ENCODE data around the gene OR6B3. TPM values are rescaled to one million over a fixed set of nuclear protein-coding genes. Genes with fewer than 3 reads are reported as not detected.
A peak's percentile ranks its signal among the peaks of the same experiment; 100 is the strongest.

OR6B3 gene
- total and polyA plus RNA-seq, 9 of the 15 experiments (the other 6 are each of a cell fraction or from before 2014, with no cell fraction given) = not detected

DNA sequence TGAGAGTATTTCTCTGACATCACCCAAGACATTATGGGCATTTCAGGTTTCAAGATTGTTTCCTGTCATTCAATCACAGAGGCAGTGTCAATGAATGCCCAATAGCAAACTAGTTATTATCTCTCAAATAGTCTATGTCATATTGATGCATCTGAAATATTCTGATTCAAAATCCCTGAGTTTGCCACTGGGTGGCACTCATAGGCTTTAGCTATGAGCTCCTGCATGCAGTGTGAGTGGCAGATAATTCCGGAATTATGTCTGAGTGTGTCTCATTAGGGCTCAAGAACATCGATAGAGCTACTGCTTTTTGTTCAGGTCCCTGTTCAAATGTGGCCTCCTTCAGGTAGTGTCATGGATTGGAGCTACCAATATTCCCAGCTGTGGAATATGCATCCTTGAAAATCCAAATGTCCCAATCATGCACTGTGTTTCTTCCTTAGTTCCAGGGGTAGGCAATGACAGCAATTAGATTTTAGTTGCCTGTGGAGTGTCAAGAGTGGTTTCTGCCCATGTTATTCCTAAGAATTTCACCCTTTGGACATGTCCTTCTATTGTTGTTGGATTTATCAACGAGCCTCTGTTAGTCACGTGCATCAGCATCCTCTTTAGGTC, 7.8 kb upstream of the OR6B3 start (continued):
- TF ChIP-seq, protein P1, sequence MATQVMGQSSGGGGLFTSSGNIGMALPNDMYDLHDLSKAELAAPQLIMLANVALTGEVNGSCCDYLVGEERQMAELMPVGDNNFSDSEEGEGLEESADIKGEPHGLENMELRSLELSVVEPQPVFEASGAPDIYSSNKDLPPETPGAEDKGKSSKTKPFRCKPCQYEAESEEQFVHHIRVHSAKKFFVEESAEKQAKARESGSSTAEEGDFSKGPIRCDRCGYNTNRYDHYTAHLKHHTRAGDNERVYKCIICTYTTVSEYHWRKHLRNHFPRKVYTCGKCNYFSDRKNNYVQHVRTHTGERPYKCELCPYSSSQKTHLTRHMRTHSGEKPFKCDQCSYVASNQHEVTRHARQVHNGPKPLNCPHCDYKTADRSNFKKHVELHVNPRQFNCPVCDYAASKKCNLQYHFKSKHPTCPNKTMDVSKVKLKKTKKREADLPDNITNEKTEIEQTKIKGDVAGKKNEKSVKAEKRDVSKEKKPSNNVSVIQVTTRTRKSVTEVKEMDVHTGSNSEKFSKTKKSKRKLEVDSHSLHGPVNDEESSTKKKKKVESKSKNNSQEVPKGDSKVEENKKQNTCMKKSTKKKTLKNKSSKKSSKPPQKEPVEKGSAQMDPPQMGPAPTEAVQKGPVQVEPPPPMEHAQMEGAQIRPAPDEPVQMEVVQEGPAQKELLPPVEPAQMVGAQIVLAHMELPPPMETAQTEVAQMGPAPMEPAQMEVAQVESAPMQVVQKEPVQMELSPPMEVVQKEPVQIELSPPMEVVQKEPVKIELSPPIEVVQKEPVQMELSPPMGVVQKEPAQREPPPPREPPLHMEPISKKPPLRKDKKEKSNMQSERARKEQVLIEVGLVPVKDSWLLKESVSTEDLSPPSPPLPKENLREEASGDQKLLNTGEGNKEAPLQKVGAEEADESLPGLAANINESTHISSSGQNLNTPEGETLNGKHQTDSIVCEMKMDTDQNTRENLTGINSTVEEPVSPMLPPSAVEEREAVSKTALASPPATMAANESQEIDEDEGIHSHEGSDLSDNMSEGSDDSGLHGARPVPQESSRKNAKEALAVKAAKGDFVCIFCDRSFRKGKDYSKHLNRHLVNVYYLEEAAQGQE (IDR thresholded peaks at IDR 0.05; ENCODE audit: borderline replicate concordance) = peak; percentile 57
- TF ChIP-seq, protein P1 (CRISPR knock-in tag; IDR thresholded peaks at IDR 0.05; ENCODE audit: low read depth) = no peak
- TF ChIP-seq, protein P2, sequence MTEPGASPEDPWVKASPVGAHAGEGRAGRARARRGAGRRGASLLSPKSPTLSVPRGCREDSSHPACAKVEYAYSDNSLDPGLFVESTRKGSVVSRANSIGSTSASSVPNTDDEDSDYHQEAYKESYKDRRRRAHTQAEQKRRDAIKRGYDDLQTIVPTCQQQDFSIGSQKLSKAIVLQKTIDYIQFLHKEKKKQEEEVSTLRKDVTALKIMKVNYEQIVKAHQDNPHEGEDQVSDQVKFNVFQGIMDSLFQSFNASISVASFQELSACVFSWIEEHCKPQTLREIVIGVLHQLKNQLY (CRISPR knock-in tag; conservative IDR thresholded peaks at IDR 0.05) = no peak
- TF ChIP-seq, protein P3, sequence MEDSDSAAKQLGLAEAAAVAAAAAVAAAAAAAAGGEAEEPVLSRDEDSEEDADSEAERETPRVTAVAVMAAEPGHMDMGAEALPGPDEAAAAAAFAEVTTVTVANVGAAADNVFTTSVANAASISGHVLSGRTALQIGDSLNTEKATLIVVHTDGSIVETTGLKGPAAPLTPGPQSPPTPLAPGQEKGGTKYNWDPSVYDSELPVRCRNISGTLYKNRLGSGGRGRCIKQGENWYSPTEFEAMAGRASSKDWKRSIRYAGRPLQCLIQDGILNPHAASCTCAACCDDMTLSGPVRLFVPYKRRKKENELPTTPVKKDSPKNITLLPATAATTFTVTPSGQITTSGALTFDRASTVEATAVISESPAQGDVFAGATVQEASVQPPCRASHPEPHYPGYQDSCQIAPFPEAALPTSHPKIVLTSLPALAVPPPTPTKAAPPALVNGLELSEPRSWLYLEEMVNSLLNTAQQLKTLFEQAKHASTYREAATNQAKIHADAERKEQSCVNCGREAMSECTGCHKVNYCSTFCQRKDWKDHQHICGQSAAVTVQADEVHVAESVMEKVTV (CRISPR knock-in tag; IDR thresholded peaks at IDR 0.05) = 0 out of 2 replicates have a peak, but pooled peaks have one; percentile 23
- no peak for TF ChIP-seq ZNF668 (CRISPR knock-in tag; IDR thresholded peaks at IDR 0.05)
- TF ChIP-seq, protein P4, sequence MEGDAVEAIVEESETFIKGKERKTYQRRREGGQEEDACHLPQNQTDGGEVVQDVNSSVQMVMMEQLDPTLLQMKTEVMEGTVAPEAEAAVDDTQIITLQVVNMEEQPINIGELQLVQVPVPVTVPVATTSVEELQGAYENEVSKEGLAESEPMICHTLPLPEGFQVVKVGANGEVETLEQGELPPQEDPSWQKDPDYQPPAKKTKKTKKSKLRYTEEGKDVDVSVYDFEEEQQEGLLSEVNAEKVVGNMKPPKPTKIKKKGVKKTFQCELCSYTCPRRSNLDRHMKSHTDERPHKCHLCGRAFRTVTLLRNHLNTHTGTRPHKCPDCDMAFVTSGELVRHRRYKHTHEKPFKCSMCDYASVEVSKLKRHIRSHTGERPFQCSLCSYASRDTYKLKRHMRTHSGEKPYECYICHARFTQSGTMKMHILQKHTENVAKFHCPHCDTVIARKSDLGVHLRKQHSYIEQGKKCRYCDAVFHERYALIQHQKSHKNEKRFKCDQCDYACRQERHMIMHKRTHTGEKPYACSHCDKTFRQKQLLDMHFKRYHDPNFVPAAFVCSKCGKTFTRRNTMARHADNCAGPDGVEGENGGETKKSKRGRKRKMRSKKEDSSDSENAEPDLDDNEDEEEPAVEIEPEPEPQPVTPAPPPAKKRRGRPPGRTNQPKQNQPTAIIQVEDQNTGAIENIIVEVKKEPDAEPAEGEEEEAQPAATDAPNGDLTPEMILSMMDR (IDR thresholded peaks at IDR 0.05 in 2 of 3, conservative IDR thresholded peaks at IDR 0.05 in 1 of 3; ENCODE audit: insufficient read depth in 2 of 3, low read depth in 1 of 3, low read length in 3 of 3) = peak; percentile 43 to 65 (median 51)
- TF ChIP-seq, protein P5, sequence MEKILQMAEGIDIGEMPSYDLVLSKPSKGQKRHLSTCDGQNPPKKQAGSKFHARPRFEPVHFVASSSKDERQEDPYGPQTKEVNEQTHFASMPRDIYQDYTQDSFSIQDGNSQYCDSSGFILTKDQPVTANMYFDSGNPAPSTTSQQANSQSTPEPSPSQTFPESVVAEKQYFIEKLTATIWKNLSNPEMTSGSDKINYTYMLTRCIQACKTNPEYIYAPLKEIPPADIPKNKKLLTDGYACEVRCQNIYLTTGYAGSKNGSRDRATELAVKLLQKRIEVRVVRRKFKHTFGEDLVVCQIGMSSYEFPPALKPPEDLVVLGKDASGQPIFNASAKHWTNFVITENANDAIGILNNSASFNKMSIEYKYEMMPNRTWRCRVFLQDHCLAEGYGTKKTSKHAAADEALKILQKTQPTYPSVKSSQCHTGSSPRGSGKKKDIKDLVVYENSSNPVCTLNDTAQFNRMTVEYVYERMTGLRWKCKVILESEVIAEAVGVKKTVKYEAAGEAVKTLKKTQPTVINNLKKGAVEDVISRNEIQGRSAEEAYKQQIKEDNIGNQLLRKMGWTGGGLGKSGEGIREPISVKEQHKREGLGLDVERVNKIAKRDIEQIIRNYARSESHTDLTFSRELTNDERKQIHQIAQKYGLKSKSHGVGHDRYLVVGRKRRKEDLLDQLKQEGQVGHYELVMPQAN (IDR thresholded peaks at IDR 0.05; ENCODE audit: borderline replicate concordance) = no peak
